Fibroblast of lung (primary cell): Measurements from ENCODE around the gene THAP7. TPM values are rescaled to one million over a fixed set of nuclear protein-coding genes. Genes with fewer than 3 reads are reported as not detected.
A peak's percentile ranks its signal among the peaks of the same experiment; 100 is the strongest.

Source experiments
- DNase-seq, 2 donors: peaks; one replicate each; pipeline versions ENCODE4 v3.0.0 to v3.0.0-alpha.2; 2010; ENCODE audit warnings: low read depth in 2 of 2
- H2AFZ ChIP-seq: 2 replicates; pipeline ENCODE4 v1.5.1; 2012; ENCODE audit warnings: low read length, control low read depth, inconsistent platforms
- H3K27ac ChIP-seq: 2 replicates; pipeline ENCODE4 v1.5.1; 2011; ENCODE audit warnings: low read length, control low read depth; ENCODE audit not compliant: insufficient read depth
- H3K27me3 ChIP-seq: 2 replicates; pipeline ENCODE4 v1.5.1; 2011; ENCODE audit warnings: mild to moderate bottlenecking, low read length; ENCODE audit not compliant: control insufficient read depth, insufficient read depth
- H3K36me3 ChIP-seq: 2 replicates; pipeline ENCODE4 v1.5.1; 2011; ENCODE audit warnings: low read length; ENCODE audit not compliant: control insufficient read depth, insufficient read depth
- H3K4me1 ChIP-seq: 2 replicates; pipeline ENCODE4 v1.5.1; 2011; ENCODE audit warnings: low read length; ENCODE audit not compliant: control insufficient read depth, insufficient read depth; ENCODE audit errors: extremely low read depth
- H3K4me2 ChIP-seq: 2 replicates; pipeline ENCODE4 v1.5.1; 2011; ENCODE audit warnings: low read length, control low read depth; ENCODE audit not compliant: insufficient read depth; ENCODE audit errors: extremely low read depth
- H3K4me3 ChIP-seq, 4 experiments: fragments of 200-600 bp in 1 of 4; sonication (generic) in 1 of 4; replicated peaks in 1 of 4; 2 replicates each; pipeline ENCODE4 v1.5.1; 2011 to 2016; ENCODE audit warnings: low read length in 4 of 4, low read depth in 3 of 4, mild to moderate bottlenecking in 3 of 4, control low read depth in 2 of 4, inconsistent platforms in 1 of 4, mixed read lengths in 1 of 4; ENCODE audit not compliant: insufficient read depth in 1 of 4; ENCODE audit errors: control extremely low read depth in 1 of 4
- H3K79me2 ChIP-seq: 2 replicates; pipeline ENCODE4 v1.5.1; 2012; ENCODE audit warnings: mild to moderate bottlenecking, low read length, inconsistent platforms; ENCODE audit not compliant: control insufficient read depth, insufficient read depth
- H3K9ac ChIP-seq: 2 replicates; pipeline ENCODE4 v1.5.1; 2011; ENCODE audit warnings: mild to moderate bottlenecking, low read length, control low read depth; ENCODE audit not compliant: insufficient read depth
- H3K9me3 ChIP-seq: 2 replicates; pipeline ENCODE4 v1.5.1; 2012; ENCODE audit warnings: low read depth, low read length; ENCODE audit not compliant: control insufficient read depth, insufficient read depth
- H4K20me1 ChIP-seq: 2 replicates; pipeline ENCODE4 v1.5.1; 2011; ENCODE audit warnings: low read length; ENCODE audit not compliant: control insufficient read depth, insufficient read depth; ENCODE audit errors: extremely low read depth
- CTCF ChIP-seq, 2 donors: IDR thresholded peaks in 1 of 2; conservative IDR thresholded peaks in 1 of 2; 1 replicate in 1 of 2; 2 replicates in 1 of 2; pipeline ENCODE4 v1.5.1; 2011 to 2012; ENCODE audit warnings: low read length in 2 of 2, control low read depth in 1 of 2, inconsistent platforms in 1 of 2, low read depth in 1 of 2, mild to moderate bottlenecking in 1 of 2
- EZH2 ChIP-seq: IDR thresholded peaks from 2 replicates; pipeline ENCODE4 v1.5.1; 2012; ENCODE audit warnings: low read length, control low read depth, mild to moderate bottlenecking; ENCODE audit errors: missing control alignments
- polyA plus RNA-seq, 2 donors: library from polyadenylated mRNA; depleted of rRNA in 1 of 2; stranded (reverse) in 1 of 2; unstranded in 1 of 2; fragments of >200 nt; gene quantifications; 2 replicates each; pipeline ENCODE4 v1.2.1, GENCODE V29; 2011 to 2012; ENCODE audit warnings: missing spikeins in 1 of 2
- total RNA-seq: library from RNA; depleted of rRNA; stranded (reverse); fragments of >200 nt; gene quantifications from 2 replicates; pipeline ENCODE4 v1.2.1, GENCODE V29; 2014

Gene THAP7
- total and polyA plus RNA-seq, 2 donors (not counting 1 experiment from before 2014, with no cell fraction given), result 15.7 to 26.3 TPM

- Histone ChIP-seq H2AFZ (peak overlapping the region; percentile 73), H3K4me1 (peaks cover 14% of the 10 kb centered on the region)
- TF ChIP-seq CTCF (conservative IDR thresholded peaks at IDR 0.05 in 1 of 2, IDR thresholded peaks at IDR 0.05 in 1 of 2; ENCODE audit: low read depth in 1 of 2, low read length in 2 of 2), result no peak
- no peak for TF ChIP-seq EZH2
Observed at GRCh38 chr22:21014202-21014725, 12.3 kb upstream of the THAP7 start.

GRCh38 chr22:21013657-21014201, 11.8 kb upstream of the THAP7 start:
- H3K79me2 ChIP-seq, result no peaks in the 10 kb centered on the region
- peak overlapping the region; percentile 73 for H2AFZ ChIP-seq
- no peaks in the 10 kb centered on the region for H3K36me3 ChIP-seq
- H3K27me3 ChIP-seq, result no peaks in the 10 kb centered on the region
- no peaks in the 10 kb centered on the region for H3K9me3 ChIP-seq
- DNase-seq, result no peak
- H3K9ac ChIP-seq, result peak overlapping the region; percentile 72
- peak overlapping the region; percentile 75 for H3K27ac ChIP-seq
- H3K4me2 ChIP-seq, result peak overlapping the region; percentile 99
- H3K4me1 ChIP-seq, result peaks cover 14% of the 10 kb centered on the region
- TF ChIP-seq CTCF (conservative IDR thresholded peaks at IDR 0.05 in 1 of 2, IDR thresholded peaks at IDR 0.05 in 1 of 2; ENCODE audit: low read depth in 1 of 2, low read length in 2 of 2), result no peak
- no peak for TF ChIP-seq EZH2
- no peaks in the 10 kb centered on the region for H4K20me1 ChIP-seq
- peak overlapping the region; percentile 33 to 67 (median 54) for H3K4me3 ChIP-seq

More at GRCh38 chr22:21014202-21014725, 12.3 kb upstream of the THAP7 start:
- peak; percentile 87 to 92 for DNase-seq
- Histone ChIP-seq H3K9ac (peak overlapping the region; percentile 72), H3K27ac (peak overlapping the region; percentile 93), H4K20me1 (no peaks in the 10 kb centered on the region), H3K36me3 (no peaks in the 10 kb centered on the region), H3K9me3 (no peaks in the 10 kb centered on the region), H3K4me3 (peak overlapping the region; percentile 33 to 67 (median 54)), H3K79me2 (no peaks in the 10 kb centered on the region), H3K27me3 (no peaks in the 10 kb centered on the region), H3K4me2 (peak overlapping the region; percentile 99)

GRCh38 chr22:21012446-21013407, 10.8 kb upstream of the THAP7 start:
- Histone ChIP-seq H3K4me1 (peaks cover 14% of the 10 kb centered on the region), H3K27ac (no peak overlapping the region)
- no peak for DNase-seq

More at GRCh38 chr22:21012446-21013407, 10.8 kb upstream of the THAP7 start:
- Histone ChIP-seq H3K4me2 (no peak overlapping the region), H3K9ac (no peak overlapping the region), H3K9me3 (no peaks in the 10 kb centered on the region), H3K36me3 (no peaks in the 10 kb centered on the region), H3K79me2 (no peaks in the 10 kb centered on the region), H3K4me3 (no peak overlapping the region), H2AFZ (no peak overlapping the region), H3K27me3 (no peaks in the 10 kb centered on the region), H4K20me1 (no peaks in the 10 kb centered on the region)
- TF ChIP-seq CTCF (conservative IDR thresholded peaks at IDR 0.05 in 1 of 2, IDR thresholded peaks at IDR 0.05 in 1 of 2; ENCODE audit: low read depth in 1 of 2, low read length in 2 of 2) (no peak), EZH2 (no peak)
